DMS153 treated with DMSO at 0.1 percent for 48 hours (cell line): ENCODE data around the gene CCDC106.

Experiments
- DNase-seq: peaks from one replicate; lab custom pipeline; 2025; ENCODE audit not compliant: unreplicated experiment; lab: John Stamatoyannopoulos, UW

The CCDC106 gene

DNA sequence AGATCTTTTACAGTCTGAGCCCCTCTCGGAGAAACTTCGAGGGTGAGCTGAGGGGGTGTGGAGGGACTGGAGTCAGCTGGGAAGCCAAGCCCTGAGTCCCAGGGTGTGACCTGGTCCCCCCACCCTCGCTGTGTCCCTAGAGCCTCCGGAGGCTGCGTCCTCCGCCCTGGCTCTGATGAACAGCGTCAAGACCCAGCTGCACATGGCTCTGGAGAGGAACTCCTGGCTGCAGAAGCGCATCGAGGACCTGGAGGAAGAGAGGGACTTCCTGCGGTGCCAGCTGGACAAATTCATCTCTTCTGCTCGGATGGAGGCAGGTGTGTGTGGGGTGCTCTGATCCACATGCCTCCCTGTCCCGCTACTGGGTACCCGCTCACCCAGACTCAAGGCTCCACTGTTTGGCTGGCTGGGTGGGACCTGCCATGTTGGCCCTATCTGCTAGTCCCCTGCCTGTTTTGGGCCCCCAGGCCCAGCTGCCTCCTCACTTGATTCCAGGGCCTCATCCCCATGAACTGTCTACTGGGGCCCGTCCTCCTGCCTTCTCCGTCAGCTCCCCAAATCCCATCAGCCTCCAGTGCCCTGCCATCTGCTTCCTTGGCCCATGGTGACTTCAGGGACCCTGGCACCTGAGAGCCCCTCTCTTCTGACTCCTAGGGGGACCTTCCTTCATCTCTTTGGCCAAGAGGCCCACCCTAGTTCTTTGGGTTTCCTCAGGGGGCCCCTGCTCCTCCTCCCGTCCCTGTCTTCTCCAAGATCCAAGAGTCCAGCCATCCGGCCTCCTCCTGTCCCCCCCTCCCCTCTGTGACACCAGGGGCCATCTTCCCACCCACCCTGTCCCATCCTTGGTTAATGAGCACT lies 1.5 kb downstream of the CCDC106 start:
- DNase-seq: no peak

- no peak for DNase-seq
Measured at GRCh38 chr19:55650126-55650557, 2.1 kb downstream of the CCDC106 start.

- no peak for DNase-seq
Measured at GRCh38 chr19:55650602-55651230, 2.7 kb downstream of the CCDC106 start.

DNA sequence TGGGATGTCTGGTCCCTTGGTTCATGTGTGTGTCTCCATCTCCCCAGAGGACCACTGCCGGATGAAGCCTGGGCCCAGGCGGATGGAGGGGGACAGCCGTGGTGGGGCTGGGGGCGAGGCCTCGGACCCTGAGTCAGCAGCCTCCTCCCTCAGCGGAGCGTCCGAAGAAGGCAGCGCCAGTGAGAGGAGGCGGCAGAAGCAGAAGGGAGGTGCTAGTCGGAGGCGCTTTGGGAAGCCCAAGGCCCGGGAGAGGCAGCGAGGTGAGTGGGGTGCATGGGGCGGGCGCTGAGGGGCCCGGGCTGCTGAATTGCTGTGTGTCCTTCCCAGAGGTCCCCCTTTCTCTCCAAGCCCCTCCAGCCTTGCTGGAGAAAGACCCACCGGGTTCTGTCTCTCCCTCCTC lies 3.2 kb downstream of the CCDC106 start:
- DNase-seq: no peak

- DNase-seq: no peak
Measured at GRCh38 chr19:55652311-55653128, 4.5 kb downstream of the CCDC106 start.

DNA sequence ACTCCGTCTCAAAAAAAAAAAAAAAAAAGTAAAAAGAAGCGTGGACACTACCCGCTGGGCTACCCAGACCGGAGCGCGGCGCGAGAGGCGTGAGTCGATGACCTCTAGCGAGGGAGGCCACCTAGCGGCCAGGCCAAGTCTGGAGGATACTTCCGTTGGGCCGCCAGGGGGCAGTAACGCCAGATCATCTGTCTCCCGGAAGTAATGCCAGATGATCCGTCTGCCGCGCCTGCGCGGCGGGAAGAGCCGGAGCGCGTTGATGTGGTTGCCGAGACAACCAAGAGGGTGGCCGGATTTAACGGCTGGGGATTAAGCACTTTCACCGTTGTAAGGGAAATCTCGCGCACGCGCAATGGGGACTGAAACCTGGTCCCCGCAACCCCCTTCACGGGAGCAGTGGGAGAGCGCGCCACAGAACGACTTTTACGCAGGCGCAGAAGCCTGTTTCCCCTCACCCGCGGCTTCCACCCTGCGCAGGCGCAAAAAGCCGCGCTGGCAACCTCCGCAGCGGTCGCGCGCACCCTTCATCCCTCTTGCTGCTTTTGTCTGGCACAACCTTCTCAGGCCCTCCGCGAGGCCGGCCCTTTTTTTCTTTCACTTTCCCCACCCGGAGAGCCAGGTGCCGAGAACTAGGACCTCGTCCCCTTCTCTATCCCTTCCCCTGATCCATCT lies 5.8 kb downstream of the CCDC106 start:
- DNase-seq: peak; percentile 93

DNA sequence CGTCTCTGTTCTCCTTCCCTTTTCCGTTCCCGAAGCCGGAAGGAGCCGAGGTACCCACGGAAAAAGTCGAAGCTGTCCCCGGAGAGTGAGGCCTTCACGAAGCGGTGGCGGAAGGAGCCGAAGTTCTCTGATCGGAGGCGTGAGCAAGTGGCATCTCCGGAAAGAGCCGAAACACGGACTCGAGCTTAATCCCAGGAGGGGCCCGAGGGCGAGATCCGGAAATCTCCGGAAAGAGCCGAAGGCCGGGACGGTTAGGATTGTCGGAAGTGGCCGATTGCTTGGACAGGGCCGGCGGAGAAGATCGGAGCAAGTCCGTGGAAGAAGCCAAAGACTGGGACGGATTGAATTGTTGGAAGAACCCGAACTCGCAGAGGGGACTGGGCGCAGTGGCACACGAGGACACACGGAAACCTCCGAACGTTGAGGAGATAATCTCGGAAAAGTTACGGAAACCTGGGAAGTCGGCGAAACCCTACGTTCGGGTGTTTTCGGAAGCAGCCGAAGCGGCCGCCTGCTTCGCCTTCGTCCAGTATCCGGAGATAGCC lies 6.4 kb downstream of the CCDC106 start:
- DNase-seq: peak; percentile 99

DNA sequence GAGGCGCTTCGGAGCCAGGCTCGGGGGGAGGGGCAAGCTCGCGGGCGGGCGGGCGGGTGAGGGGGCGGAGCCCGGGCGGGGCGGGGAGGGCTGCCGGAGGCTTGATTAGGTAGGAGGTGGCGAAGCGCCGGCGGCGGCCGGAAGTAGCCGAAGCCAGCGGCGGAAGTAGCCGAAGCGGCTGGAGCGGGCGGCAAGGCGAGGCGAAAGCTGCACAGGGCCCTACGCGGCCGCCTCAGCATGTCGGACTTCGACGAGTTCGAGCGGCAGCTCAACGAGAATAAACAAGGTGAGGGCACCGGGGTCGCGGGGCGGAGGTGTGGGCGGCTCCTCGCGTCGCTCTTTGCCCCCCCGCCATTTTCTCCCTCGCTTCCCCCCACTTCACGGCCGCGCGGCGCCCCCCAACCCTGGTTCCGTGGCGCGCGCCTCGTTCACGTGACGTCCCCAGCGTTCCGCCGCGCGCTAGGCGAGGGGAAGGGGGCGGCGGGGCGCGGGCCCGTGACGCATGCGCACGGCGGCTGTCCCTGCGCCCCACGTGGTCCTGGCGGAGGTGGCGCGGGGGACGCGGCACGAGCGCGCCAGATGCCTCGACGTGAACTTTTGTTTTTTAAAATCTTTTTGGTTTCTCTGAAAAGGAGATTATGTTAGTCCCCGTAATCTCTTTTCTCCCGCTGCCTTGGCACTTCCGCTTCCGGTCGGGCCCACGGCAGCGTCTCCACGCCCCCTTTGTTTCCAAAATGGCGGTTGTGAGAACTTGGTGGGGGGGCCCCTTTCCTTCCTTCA lies 7.0 kb downstream of the CCDC106 start, which contains the start of gene U2AF2:
U2AF2 (plus strand) TSS at position 168 of the 780 bp plus-strand sequence; CDS start at position 238, 70 bp downstream.
- peak; percentile 97 for DNase-seq

DNA sequence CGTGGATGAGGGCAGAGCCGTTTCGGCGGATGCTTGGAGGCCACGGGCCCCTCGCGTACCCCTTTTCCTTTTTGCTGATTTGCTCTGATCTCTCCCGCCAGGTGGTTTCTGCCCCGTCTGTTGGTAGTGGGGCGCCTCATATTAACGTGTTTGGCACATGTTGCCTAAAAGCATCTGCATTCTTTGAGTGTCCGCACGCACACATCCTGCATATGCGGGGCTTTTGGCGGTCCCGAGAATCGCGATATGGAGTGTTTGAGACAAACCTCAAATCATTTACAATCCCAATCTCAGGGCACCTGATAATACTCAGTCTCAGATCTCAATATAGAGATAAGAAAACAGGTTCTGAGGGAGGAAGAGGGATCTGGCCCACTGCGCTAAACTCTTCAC lies 7.6 kb downstream of the CCDC106 start:
- DNase-seq: no peak

DNA sequence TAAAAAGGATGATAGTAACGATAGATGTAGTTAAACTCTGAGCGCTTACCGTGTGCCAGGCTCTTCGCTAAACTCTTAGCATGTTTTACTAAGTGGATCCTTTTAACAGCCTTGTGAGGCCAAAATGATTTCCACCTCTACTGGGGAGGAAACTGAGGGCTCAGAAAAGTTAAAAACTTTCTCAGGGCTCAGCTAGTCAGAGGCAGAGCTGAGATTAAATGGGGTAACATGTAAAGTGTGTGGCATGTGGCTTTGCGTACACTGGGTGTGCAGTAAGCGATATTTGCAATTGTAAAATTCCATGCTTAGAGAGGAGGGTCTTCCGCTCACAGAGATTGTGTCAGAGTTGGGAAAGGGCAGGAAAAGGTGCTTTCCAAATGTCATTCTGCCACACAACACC lies 8.5 kb downstream of the CCDC106 start:
- DNase-seq: no peak

DNA sequence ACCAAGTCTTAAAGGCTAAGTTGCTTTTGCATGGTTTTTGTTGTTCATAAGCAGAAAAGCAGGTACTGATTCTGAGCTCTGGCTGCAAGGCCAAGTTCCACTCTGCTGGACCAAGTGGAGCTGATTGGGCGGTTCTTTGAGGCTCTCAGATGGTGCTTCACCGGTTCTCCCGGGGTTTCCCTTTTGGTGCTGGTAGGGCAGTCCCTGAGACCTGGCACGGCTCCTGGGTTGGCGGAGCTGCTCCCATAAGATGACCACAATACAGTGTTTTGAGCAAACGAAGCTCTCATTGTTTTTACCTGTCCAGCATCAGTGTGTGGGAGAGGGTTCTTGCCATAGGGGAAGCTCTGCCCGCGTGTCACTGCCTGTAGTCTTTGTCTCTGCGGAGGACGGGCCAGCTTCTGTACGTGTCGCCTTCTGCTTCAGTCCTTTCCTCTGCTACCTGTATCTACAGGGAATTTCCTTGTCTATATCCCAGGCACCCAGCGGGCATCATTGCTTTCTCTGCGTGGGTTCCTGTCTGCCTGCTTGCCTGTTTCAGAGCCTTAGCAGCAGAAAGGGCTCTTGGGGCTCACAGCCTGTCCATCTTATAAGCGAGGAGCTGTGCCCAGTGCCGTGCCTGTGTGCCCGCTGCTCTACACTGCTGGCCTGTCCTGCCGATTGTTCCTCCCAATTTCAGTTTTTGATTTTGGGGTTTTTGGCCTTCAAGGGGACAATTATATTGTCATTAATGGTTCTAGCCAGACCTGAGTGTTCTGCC lies 9.2 kb downstream of the CCDC106 start:
- DNase-seq: no peak

DNA sequence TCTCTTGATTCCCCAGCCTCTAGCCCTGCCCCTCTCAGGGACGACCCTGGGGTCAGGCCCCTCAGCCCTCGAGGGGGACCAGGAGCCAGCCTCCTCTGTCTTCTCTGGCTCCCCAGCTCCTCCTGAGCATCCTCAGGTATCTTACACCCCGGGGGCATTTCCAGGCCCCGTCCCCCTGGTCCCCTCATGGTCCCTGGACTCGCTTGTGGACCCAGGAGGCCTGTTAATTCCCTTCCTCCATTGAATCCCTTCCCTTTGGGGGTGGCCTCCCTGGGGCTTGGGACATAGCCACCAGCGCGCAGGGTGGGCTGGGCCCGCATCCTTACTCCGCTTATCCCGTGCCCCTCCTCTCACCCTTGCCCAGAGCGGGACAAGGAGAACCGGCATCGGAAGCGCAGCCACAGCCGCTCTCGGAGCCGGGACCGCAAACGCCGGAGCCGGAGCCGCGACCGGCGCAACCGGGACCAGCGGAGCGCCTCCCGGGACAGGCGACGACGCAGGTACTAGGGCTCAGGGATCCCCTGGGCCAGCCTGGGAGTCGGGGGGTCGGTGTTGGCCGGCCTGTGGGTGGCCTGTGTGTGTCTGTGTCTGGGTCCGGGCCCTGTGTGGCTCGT lies 10.9 kb downstream of the CCDC106 start:
- no peak for DNase-seq

- DNase-seq: no peak
Measured at GRCh38 chr19:55659822-55660221, 11.8 kb downstream of the CCDC106 start.

GRCh38 chr19:55660404-55660803 lies 12.4 kb downstream of the CCDC106 start:
- DNase-seq: no peak

DNA sequence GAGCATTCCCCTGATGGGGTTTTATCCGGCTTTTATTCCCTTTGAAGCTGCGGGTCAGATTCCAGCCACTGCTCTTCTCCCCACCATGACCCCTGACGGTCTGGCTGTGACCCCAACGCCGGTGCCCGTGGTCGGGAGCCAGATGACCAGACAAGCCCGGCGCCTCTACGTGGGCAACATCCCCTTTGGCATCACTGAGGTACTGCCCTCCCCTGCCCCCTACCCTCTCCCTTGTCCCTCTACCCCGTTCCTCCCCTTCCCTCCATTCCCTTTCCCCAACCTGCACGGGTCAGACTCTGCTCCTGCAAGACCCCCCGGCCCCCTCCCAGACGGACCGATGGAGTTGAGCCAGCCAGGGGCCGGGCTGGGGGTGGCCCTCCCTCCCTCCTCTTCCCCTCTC lies 13.0 kb downstream of the CCDC106 start:
- no peak for DNase-seq

GRCh38 chr19:55661826-55662225 lies 13.8 kb downstream of the CCDC106 start:
- DNase-seq: no peak

DNA sequence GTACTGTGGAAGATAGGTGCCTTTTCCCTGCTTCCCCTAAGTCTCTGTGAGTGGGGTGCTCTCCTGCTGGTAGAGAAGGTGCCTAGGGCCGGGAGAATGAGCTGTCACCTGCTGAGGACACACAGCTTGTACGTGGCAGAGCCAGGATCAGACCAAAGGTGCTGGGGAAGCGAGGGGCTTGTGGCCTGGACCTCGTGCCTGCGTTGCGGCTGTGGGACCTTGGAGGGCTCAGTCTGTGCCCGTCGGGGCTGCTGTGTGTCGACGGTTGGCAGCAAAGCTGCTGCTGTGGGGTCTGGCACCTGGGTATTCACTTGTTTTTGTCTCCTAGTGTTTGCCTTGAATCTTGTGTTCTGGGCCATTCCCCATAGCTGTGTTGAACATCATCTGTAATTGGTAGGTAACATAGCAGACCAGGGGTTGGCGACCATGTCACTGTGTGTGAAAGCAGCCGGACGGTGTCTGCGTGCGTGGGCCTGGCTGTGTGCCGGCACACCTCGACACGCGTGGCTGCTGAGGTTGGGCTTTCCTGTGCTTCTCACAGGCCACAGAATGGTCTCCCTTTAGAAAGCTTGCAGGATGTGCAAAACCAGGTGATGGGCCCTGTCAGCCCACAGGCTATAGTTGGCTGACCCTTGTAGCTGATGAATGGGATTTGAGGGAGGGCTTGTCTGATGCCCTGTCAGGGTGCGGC lies 16.0 kb downstream of the CCDC106 start:
- DNase-seq: no peak

- DNase-seq: no peak
Measured at GRCh38 chr19:55666343-55667005, 18.5 kb downstream of the CCDC106 start.
